DOHH2 (cell line): ENCODE measurements around the gene POLR1C.

Experiments used
- EZH2phosphoT487 ChIP-seq: fragments of 200-600 bp; sonication (generic); IDR thresholded peaks from 2 replicates; pipeline ENCODE4 v1.6.1; 2017; ENCODE audit warnings: borderline replicate concordance, mild to moderate bottlenecking, antibody characterized with exemption, low read length, moderate library complexity, mixed read lengths
- TF ChIP-seq, protein P1 (sequence below): fragments of 200-600 bp; sonication (generic); IDR thresholded peaks from one replicate; pipeline ENCODE4 v1.5.1; 2014; ENCODE audit warnings: antibody characterized with exemption, mild to moderate bottlenecking, low read depth, low read length; ENCODE audit not compliant: poor library complexity, severe bottlenecking

- TF ChIP-seq, protein P1, sequence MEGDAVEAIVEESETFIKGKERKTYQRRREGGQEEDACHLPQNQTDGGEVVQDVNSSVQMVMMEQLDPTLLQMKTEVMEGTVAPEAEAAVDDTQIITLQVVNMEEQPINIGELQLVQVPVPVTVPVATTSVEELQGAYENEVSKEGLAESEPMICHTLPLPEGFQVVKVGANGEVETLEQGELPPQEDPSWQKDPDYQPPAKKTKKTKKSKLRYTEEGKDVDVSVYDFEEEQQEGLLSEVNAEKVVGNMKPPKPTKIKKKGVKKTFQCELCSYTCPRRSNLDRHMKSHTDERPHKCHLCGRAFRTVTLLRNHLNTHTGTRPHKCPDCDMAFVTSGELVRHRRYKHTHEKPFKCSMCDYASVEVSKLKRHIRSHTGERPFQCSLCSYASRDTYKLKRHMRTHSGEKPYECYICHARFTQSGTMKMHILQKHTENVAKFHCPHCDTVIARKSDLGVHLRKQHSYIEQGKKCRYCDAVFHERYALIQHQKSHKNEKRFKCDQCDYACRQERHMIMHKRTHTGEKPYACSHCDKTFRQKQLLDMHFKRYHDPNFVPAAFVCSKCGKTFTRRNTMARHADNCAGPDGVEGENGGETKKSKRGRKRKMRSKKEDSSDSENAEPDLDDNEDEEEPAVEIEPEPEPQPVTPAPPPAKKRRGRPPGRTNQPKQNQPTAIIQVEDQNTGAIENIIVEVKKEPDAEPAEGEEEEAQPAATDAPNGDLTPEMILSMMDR = no peak
- no peak for TF ChIP-seq EZH2phosphoT487
Measured at GRCh38 chr6:43481591-43482236, 35.2 kb upstream of the POLR1C start.
